Stimulated activated CD4-positive, alpha-beta T cell treated with anti-CD3 and anti-CD28 coated beads, Interleukin-4, amount 100 ng/mL, for 48 hours (primary cell): Measurements from ENCODE around the gene OR4C11.

Experiments
- DNase-seq, 2 donors: peaks; one replicate each; pipeline ENCODE4 v3.0.0-alpha.2; 2020; ENCODE audit warnings: low read depth in 2 of 2

Gene OR4C11

DNA sequence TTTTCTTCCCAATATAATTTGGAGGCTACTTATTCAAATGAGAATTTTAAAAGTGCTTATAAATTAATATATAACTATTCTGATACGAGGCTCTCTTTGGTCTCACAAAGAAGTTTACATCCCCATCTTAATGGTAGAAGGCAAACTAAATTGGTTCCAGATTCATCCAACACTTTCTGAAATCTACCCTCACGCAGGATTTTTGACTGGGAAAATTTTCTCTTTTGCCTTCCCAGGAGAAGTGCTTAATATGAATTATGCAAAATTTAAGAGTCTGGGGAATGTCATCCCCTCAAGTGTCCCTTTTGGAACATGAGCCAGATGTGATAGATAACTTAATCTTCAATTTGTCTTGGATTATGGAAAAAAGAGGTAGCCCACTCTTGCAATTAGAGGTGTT lies at the start of gene OR4C11:
Gene OR4C11 (minus strand): TSS at position 101 of the 400 bp plus-strand sequence. CDS start 3,272 bp downstream, outside the sequence.
- DNase-seq, result no peak

GRCh38 chr11:55655096-55655495 lies 47.7 kb upstream of the OR4C11 start:
- no peak for DNase-seq

DNA sequence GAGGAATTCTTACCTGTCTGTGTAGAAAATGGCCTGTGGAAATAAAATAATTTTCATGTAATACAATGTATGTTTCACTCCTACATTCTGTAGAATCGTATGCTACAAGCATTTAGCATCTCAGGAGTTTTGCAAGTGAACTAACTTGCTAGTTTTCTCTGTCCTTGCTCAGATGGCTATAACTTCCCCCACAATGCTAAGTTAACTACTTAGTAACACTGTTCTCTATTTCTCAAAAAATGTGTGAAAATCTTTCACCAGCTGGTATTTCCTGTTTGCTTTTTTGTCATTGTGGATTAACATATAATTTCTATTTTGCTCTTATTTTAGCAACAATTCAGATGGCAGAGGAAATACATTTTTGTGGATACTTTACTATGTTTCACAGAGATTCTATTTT lies 45.1 kb upstream of the OR4C11 start:
- no peak for DNase-seq

DNA sequence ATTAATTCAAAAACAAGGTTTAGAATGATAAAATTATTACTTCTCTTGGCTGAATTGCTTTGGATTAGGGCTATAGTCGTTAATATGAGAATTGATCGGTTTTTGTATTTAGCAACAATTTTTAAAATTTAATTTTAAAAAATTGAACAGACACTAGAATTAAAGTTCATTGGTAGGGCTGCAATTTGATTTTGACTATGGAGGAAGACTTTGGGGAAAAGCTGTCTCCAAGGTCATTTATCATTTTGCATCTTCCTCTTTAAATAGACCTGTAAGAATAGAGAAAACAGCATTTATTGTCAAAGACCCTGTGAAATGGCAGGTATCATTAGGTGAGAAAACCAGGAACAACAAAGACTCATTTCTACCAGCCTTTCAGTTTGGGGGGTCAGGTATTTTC lies 40.6 kb upstream of the OR4C11 start, which contains the start of gene OR4S2:
Gene OR4S2 (plus strand): TSS at position 301 of the 400 bp plus-strand sequence. CDS start 2,577 bp downstream, outside the sequence.
- DNase-seq, result no peak

DNA sequence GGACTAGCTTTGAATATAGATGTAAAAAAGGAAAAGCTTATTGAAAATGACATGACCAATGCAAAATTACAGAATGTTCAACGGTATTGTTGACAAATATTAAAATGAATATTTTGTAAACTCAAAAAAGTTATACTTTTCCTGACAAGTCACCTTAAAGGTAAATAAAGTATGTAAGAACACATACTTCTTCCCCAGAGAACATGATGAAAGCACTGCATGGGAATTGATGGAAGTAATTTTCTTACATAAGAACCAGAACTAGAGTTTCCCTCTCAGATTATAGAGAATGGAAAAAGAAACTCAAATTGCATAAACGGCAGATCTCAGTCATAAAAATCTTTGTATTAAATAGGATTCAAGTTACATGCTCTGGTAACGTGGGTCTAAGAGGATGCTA lies 27.4 kb upstream of the OR4C11 start, which contains the start of gene OR4P4:
Gene OR4P4 (plus strand): TSS at position 301 of the 400 bp plus-strand sequence.
- DNase-seq, result no peak

GRCh38 chr11:55624531-55624930 lies 17.1 kb upstream of the OR4C11 start:
- no peak for DNase-seq

DNA sequence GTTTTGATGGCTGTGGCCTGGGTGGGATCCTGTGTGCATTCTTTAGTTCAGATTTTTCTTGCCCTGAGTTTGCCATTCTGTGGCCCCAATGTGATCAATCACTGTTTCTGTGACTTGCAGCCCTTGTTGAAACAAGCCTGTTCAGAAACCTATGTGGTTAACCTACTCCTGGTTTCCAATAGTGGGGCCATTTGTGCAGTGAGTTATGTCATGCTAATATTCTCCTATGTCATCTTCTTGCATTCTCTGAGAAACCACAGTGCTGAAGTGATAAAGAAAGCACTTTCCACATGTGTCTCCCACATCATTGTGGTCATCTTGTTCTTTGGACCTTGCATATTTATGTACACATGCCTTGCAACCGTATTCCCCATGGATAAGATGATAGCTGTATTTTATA lies 34.9 kb downstream of the OR4C11 start:
- DNase-seq, result no peak

DNA sequence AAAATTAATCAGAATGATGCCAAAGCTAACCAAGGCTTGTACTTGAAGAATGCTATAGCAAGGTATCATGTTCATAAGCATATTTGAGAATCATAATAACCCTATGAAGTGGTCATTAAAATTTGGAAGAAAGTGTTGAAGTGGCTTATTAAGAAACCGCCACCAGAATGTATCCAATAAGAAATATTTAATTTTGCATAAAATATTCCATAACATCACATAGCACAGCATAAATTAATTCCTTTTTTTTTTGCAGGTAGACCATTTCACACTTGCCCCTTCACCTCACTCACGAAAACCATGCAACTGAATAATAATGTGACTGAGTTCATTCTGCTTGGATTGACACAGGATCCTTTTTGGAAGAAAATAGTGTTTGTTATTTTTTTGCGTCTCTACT lies 35.6 kb downstream of the OR4C11 start, which contains the start of gene OR4C16:
Gene OR4C16 (plus strand): TSS at position 301 of the 400 bp plus-strand sequence. CDS start 0 bp downstream, at position 301.
- no peak for DNase-seq

GRCh38 chr11:55554169-55554568 lies 53.3 kb downstream of the OR4C11 start, which contains the start of gene OR4C15:
TSS of gene OR4C15 (plus strand) at chr11:55554469. CDS start at chr11:55554469, 0 bp downstream.
- no peak for DNase-seq
